Choroid plexus epithelial cell (primary cell): Measurements from ENCODE around the gene SLC9C1.

Source experiments
- DNase-seq: peaks from one replicate; pipeline ENCODE4 v3.0.0-alpha.2; 2010; ENCODE audit warnings: low read depth
- H3K4me3 ChIP-seq: 2 replicates; pipeline ENCODE4 v1.5.1; 2011; ENCODE audit warnings: low read depth, mild to moderate bottlenecking, control low read depth, low read length, moderate library complexity
- CTCF ChIP-seq: conservative IDR thresholded peaks from 2 replicates; pipeline ENCODE4 v1.5.1; 2011; ENCODE audit warnings: low read depth, mild to moderate bottlenecking, control low read depth, inconsistent platforms, low read length, moderate library complexity

Gene SLC9C1

DNA sequence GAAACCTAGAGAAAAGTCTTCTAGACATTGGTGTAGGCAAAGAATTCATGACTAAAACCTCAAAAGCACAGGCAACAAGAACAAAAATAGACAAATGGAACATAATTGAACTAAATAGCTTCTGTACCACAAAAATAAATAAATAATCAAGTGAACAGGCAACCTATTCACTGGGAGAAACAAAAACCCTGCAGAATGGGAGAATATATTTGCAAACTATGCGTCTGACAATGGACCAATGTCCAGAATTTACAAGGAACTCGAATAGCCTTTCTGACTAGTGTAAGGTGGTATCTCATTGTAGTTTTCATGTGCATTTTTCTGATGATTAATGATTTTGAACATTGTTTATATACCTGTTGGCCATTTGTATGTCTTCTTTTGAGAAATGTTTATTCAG, 124.0 kb downstream of the SLC9C1 start:
- no peak for DNase-seq
- no peak overlapping the region for H3K4me3 ChIP-seq
- TF ChIP-seq CTCF = no peak

DNA sequence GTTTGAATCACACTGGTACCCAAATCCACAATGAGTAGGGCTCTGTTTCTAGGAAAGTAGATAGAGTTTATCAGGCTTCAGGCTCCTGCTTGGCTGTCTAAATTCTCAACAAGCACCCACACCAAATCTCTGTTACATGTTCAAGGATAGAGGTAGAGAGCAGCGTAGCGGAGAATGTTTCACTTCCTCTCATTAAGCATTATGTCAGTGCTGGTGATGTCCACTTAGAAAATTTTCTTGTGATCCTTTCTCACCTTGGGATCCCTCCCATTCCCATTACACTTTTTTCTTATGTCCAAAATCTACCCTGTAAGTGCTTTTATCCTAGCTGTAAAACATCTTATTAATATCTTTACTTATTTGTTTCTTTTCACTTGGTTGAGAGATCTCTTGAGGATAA, 126.3 kb downstream of the SLC9C1 start:
- no peak for TF ChIP-seq CTCF
- H3K4me3 ChIP-seq = no peak overlapping the region
- no peak for DNase-seq

DNA sequence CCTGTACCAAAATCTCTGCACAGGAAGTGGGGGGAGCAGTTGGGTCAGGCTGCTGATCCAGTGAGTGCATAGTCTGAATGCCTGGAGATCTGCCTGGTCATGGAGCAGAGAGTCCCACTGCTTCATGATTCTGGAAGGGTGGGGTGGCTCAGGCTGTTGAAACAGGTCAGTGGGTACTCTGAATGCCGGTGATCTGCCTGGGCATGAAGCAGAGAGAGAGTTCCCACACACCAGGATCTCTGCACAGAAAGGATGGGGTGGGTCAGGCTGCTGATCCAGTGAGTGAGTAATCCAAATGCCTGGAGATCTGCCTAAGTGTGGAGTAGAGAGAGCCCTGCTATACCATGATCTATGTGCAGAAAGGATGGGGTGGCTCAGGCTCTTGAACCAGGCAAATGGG, 144.9 kb downstream of the SLC9C1 start:
- no peak overlapping the region for H3K4me3 ChIP-seq
- DNase-seq = no peak
- TF ChIP-seq CTCF = no peak

GRCh38 chr3:112143689-112144088, 150.3 kb downstream of the SLC9C1 start:
- no peak overlapping the region for H3K4me3 ChIP-seq
- TF ChIP-seq CTCF = no peak
- no peak for DNase-seq

GRCh38 chr3:112143251-112143650, 150.8 kb downstream of the SLC9C1 start:
- DNase-seq = no peak
- H3K4me3 ChIP-seq = no peak overlapping the region
- no peak for TF ChIP-seq CTCF

GRCh38 chr3:112141293-112141692, 152.7 kb downstream of the SLC9C1 start:
- no peak for DNase-seq
- no peak for TF ChIP-seq CTCF
- H3K4me3 ChIP-seq = no peak overlapping the region

- H3K4me3 ChIP-seq = no peak overlapping the region
- no peak for DNase-seq
- TF ChIP-seq CTCF = no peak
Measured at GRCh38 chr3:112140584-112140983, 153.4 kb downstream of the SLC9C1 start.
